Measurements from ENCODE around the gene STK36.

- TF ChIP-seq EZH2 (IDR thresholded peaks at IDR 0.05): no peak
- TF ChIP-seq POLR2AphosphoS5 (IDR thresholded peaks at IDR 0.05; ENCODE audit: borderline replicate concordance, low read depth, low read length): peak; percentile 92
- TF ChIP-seq FOXP2 (optimal IDR thresholded peaks at IDR 0.05; ENCODE audit: control extremely low read depth, extremely low read length, insufficient read depth): no peak
Measured at GRCh38 chr2:218710687-218711549, 39.0 kb downstream of the STK36 start, which contains the start of gene TTLL4.
